Activated CD4-positive, alpha-beta T cell treated with anti-CD3 and anti-CD28 coated beads for 36 hours (primary cell): ENCODE data around the gene MIER1. TPM values are rescaled to one million over a fixed set of nuclear protein-coding genes. Genes with fewer than 3 reads are reported as not detected.

Experiments used
- ATAC-seq: fragments of 200-7000 bp; cut with Tn5 transposase; one replicate; pipeline ENCODE4 v1.10.0; 2021; ENCODE audit warnings: mild to moderate bottlenecking, moderate library complexity
- CTCF ChIA-PET: fragments of 350-600 bp; sonication (Branson Sonifier 250); formaldehyde crosslinking; loops from one replicate; lab custom pipeline; 2021; ENCODE audit warnings: antibody characterized with exemption; lab: Charles Lee
- POLR2A ChIA-PET: fragments of 350-600 bp; sonication (Branson Sonifier 250); formaldehyde crosslinking; loops from one replicate; lab custom pipeline; 2021; ENCODE audit warnings: antibody characterized with exemption, inconsistent platforms; lab: Charles Lee
- DNase-seq: peaks from one replicate; pipeline ENCODE4 v3.0.0-alpha.2; 2020
- H3K27ac Mint-ChIP-seq: one replicate; pipeline ENCODE4 v1.8.0; 2021; ENCODE audit warnings: mixed read lengths
- H3K27me3 Mint-ChIP-seq: one replicate; pipeline ENCODE4 v1.8.0; 2021; ENCODE audit warnings: mixed read lengths
- H3K36me3 Mint-ChIP-seq: one replicate; pipeline ENCODE4 v1.8.0; 2021; ENCODE audit warnings: low read depth, mixed read lengths
- H3K4me1 Mint-ChIP-seq: one replicate; pipeline ENCODE4 v1.8.0; 2021; ENCODE audit warnings: mixed read lengths
- H3K4me3 Mint-ChIP-seq: one replicate; pipeline ENCODE4 v1.8.0; 2021; ENCODE audit warnings: mild to moderate bottlenecking, moderate library complexity, mixed read lengths
- H3K9me3 Mint-ChIP-seq: one replicate; pipeline ENCODE4 v1.8.0; 2021; ENCODE audit warnings: low read depth, mixed read lengths
- intact Hi-C, 2 experiments: fragments of 100-400 bp; cut with DNase I in 1 of 2; cut with micrococcal nuclease in 1 of 2; formaldehyde crosslinking; loops; one replicate each; pipeline versions ENCODE4 v1.14.2 to v1.15.1; 2022 to 2024; cut with DNase I, micrococcal nuclease
- total RNA-seq, 2 experiments: library from RNA; stranded (reverse); gene quantifications; one replicate each; pipeline ENCODE4 v1.2.3, GENCODE V29; 2021

The MIER1 gene
- total RNA-seq, 2 experiments from 2014 or later: 49.7 to 51.5 TPM

DNA sequence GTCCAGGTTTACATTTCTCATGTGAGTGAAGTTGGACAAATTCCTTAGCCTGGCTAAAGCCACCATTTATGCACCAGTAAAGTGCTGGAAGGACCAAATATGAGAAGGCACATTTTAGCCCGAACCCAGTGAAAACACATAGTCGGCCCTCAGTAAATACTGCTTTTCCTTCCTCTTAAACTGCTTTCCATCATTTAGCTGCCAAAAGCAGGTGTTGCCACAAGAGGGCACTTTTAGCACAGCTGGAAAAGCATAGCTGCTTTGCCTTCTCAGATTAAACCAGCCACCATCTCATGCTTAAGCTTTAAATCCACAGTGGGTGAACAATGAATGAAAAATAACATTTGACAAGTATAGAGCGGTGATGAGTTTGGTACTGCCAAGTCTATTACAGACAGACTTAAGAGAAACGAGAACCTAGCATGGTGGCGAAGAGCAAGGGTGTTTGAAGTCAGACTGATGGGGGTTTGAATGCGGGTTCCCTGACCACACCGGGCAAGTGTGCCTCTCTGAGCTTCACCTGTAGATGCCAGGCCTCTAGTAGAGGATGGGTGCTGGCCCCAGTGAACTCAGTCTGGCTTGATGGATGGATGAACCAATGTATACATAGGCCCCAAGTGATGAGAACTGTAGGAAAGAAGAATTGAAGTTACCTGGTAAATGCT, 71.4 kb downstream of the MIER1 start:
- intact Hi-C loops: loop anchor here (1.0 to 5.0 kb wide), 7 partner anchors 56 to 506 kb away; no protein-coding TSS in a partner anchor
- peak overlapping the region; percentile 53 for H3K27ac Mint-ChIP-seq
- ATAC-seq (peak; percentile 79), DNase-seq (peak; percentile 79)
- CTCF ChIA-PET: interaction anchor here (0.6 to 3.5 kb wide), 32 partner anchors 9 to 504 kb away, joined by 3 to 44 read pairs (median 4); no protein-coding TSS in a partner anchor
- peaks cover 3% of the 10 kb centered on the region for H3K36me3 Mint-ChIP-seq
- peaks cover 16% of the 10 kb centered on the region for H3K4me1 Mint-ChIP-seq
- no peaks in the 10 kb centered on the region for H3K9me3 Mint-ChIP-seq
- POLR2A ChIA-PET: interaction anchor here (0.5 to 0.6 kb wide), 2 partner anchors 65 to 264 kb away, joined by 3 read pairs; no protein-coding TSS in a partner anchor
- H3K4me3 Mint-ChIP-seq: no peak overlapping the region
- H3K27me3 Mint-ChIP-seq: no peaks in the 10 kb centered on the region

DNA sequence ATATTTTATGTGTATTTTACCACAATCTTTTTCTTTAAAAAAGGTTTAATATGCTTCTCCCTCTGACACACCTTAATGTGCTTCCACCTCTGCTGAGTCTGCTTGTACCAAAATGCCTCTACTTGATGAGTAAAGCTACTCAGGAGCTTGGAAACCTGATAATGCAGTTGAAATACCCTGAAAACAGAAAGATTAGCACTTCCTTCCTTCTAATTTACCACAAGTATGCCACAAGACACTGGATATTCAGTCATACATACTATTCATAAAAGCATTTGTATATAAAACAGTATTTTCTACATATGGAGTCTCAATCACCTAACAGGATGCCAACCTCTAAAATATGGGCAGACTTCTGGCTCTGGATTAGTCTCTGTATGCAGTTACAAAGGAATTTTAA, 74.2 kb downstream of the MIER1 start:
- Mint-ChIP-seq H3K9me3 (no peaks in the 10 kb centered on the region), H3K36me3 (peaks cover 16% of the 10 kb centered on the region)
- CTCF ChIA-PET: interaction anchor here (0.6 to 2.6 kb wide), 4 partner anchors 15 to 562 kb away, joined by 3 to 12 read pairs (median 6); no protein-coding TSS in a partner anchor

DNA sequence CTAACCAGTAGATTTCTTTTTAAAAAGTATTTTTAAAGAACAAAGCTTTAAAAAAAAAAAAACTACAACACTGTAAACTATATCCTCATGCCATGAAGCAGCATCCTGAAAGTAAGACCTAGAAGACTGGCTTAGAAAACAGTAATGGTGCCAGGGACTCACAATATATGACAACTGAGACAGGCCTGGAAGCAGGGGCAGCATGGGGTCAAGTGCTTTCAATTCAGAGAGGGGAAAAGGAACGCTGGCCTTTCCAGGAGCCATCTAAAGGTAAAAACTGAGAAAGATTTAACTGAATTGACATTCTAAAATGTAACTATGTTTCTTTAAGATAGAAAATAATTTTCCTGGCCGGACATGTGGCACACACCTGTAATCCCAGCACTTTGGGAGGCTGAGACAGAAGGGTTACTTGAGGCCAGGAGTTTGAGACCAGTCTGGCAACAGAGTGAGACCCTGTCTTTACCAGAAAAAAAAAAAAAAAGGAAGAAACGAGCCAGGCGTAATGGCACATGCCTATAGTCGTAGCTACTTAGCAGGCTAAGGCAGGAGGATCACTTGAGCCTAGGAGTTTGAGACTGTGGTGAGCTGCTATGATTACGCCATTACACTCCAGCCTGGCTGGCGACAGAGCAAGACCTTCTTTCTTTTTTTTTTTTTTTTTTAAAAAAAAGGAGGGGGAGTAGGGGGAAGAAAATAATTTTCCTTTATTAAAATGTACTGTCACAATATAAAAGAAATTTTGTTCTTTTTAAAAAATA, 75.0 kb downstream of the MIER1 start:
- peaks cover 20% of the 10 kb centered on the region for H3K4me1 Mint-ChIP-seq
- peaks cover 16% of the 10 kb centered on the region for H3K36me3 Mint-ChIP-seq
- ATAC-seq (no peak), DNase-seq (no peak)
- H3K27ac Mint-ChIP-seq: no peak overlapping the region
- CTCF ChIA-PET: interaction anchor here (0.6 to 2.6 kb wide), 7 partner anchors 14 to 1582 kb away, joined by 3 to 12 read pairs (median 4); no protein-coding TSS in a partner anchor
- intact Hi-C loops: loop anchor here in 1 of 2 experiments (5.0 kb wide), 1 partner anchor 502 kb away; no protein-coding TSS in a partner anchor
- H3K4me3 Mint-ChIP-seq: no peak overlapping the region
- H3K9me3 Mint-ChIP-seq: no peaks in the 10 kb centered on the region
- POLR2A ChIA-PET: no interaction called here
- no peaks in the 10 kb centered on the region for H3K27me3 Mint-ChIP-seq

More for the DNA sequence above, 74.2 kb downstream of the MIER1 start:
- no peaks in the 10 kb centered on the region for H3K27me3 Mint-ChIP-seq
- no peak for DNase-seq
- H3K4me3 Mint-ChIP-seq: no peak overlapping the region
- H3K4me1 Mint-ChIP-seq: peaks cover 20% of the 10 kb centered on the region
- no peak overlapping the region for H3K27ac Mint-ChIP-seq
- peak; percentile 40 for ATAC-seq
- POLR2A ChIA-PET: no interaction called here
- intact Hi-C loops: loop anchor here in 1 of 2 experiments (5.0 kb wide), 1 partner anchor 503 kb away; no protein-coding TSS in a partner anchor

DNA sequence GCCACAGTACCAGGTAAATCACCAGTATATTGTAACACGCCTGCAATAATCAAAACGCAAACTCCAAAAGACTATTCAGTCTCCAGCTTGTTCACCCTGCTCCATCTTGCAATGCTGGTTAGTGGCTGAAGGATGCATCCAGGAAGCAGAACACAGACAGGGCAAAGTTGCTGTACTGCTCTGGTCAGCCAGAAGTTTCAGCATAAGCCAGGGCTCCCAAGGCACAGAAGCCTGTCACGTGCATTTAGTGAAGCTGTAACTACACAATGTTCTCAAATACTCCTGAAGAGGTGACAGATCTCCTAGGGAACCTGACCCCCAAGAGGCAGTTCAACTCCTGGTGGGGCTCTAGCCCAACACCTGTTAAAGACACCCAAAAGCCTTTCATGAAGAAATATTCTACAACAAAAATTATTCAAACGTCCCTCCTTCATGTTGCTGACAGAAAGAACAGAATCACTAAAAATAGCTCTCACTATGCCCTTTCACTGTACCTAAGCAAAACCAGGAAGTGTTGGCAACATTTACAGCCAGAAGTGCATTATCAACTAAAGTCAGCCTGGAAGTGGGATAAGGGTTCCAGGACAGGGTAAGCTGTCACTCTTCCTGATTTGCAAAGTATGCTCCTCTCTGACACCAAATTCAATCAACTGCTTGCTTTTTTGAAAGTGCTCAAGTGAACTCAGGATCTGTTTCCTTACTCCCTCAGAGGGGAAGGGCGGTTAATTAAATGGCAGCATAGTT, 77.1 kb downstream of the MIER1 start:
- Mint-ChIP-seq H3K27me3 (no peaks in the 10 kb centered on the region), H3K4me1 (peaks cover 11% of the 10 kb centered on the region), H3K27ac (no peak overlapping the region), H3K36me3 (peaks cover 16% of the 10 kb centered on the region), H3K9me3 (no peaks in the 10 kb centered on the region), H3K4me3 (no peak overlapping the region)
- intact Hi-C loops: no loop called here
- ATAC-seq: no peak
- no peak for DNase-seq
- ChIA-PET CTCF (interaction anchor here (0.6 to 1.9 kb wide), 4 partner anchors 10 to 210 kb away, joined by 3 to 5 read pairs (median 4); no protein-coding TSS in a partner anchor), POLR2A (interaction anchor here (0.5 kb wide), 1 partner anchor 1295 kb away, joined by 3 read pairs; no protein-coding TSS in a partner anchor)

DNA sequence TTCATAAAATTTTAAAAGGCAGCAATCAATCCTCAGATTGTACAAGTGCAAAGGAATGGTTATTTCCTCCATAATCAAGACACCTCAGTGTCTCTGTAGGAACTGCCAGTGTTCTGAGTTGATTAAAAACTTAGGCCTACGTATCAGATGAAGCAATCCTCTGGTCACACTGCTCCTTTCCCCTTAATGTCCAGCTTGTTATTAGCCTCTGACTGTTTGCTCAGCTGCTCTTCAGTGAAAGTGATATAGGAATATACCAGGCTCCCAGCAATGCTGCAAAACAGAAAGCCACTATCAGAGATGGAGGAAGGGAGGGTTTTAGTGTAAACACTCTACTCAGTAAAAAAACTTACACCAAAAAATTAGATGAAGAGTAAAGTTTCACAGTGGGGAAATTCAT, 79.4 kb downstream of the MIER1 start:
- no peak overlapping the region for H3K27ac Mint-ChIP-seq
- H3K9me3 Mint-ChIP-seq: no peaks in the 10 kb centered on the region
- CTCF ChIA-PET: interaction anchor here (1.6 to 2.6 kb wide), 2 partner anchors 8 to 123 kb away, joined by 3 to 13 read pairs; no protein-coding TSS in a partner anchor
- no peaks in the 10 kb centered on the region for H3K27me3 Mint-ChIP-seq
- ATAC-seq (no peak), DNase-seq (no peak)
- peaks cover 13% of the 10 kb centered on the region for H3K36me3 Mint-ChIP-seq
- POLR2A ChIA-PET: interaction anchor here (0.6 kb wide), 1 partner anchor 23 kb away, joined by 3 read pairs; no protein-coding TSS in a partner anchor
- H3K4me3 Mint-ChIP-seq: no peak overlapping the region
- intact Hi-C loops: no loop called here
- H3K4me1 Mint-ChIP-seq: peaks cover 5% of the 10 kb centered on the region

GRCh38 chr1:67005068-67005467, 80.3 kb downstream of the MIER1 start:
- intact Hi-C loops: no loop called here
- ChIA-PET POLR2A (no interaction called here), CTCF (interaction anchor here (1.6 to 2.6 kb wide), 2 partner anchors 9 to 122 kb away, joined by 3 to 13 read pairs; no protein-coding TSS in a partner anchor)
- ATAC-seq: no peak
- no peaks in the 10 kb centered on the region for H3K9me3 Mint-ChIP-seq
- no peak overlapping the region for H3K4me3 Mint-ChIP-seq
- H3K27ac Mint-ChIP-seq: no peak overlapping the region
- H3K36me3 Mint-ChIP-seq: peaks cover 21% of the 10 kb centered on the region
- DNase-seq: no peak
- H3K27me3 Mint-ChIP-seq: no peaks in the 10 kb centered on the region
- H3K4me1 Mint-ChIP-seq: peaks cover 3% of the 10 kb centered on the region

GRCh38 chr1:67009792-67010191, 85.0 kb downstream of the MIER1 start:
- Mint-ChIP-seq H3K36me3 (peaks cover 31% of the 10 kb centered on the region), H3K27me3 (no peaks in the 10 kb centered on the region), H3K9me3 (no peaks in the 10 kb centered on the region), H3K27ac (no peak overlapping the region), H3K4me3 (no peak overlapping the region), H3K4me1 (peaks cover 6% of the 10 kb centered on the region)
- ATAC-seq (no peak), DNase-seq (no peak)
- CTCF ChIA-PET: interaction anchor here (1.1 kb wide), 1 partner anchor 13 kb away, joined by 3 read pairs; no protein-coding TSS in a partner anchor
- POLR2A ChIA-PET: no interaction called here
- intact Hi-C loops: no loop called here

DNA sequence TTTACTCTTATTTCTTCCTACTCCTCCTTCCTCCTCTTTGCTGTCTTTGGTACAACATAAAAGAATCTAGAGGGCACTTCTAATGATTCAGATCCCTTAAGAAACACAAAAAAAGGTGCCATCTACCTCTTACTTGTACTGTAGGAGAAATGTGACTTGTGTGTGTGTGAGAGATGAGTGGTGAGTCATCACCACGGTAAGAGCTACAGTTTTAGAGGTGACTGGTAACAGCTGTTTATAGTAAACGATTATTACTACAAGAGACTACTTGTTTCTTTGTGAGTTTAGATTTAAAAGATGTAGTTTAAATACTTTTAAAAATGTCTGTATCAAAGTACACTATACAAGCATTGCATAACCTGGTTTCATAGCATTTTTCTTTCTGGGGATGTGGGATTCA, 88.8 kb downstream of the MIER1 start:
- peak overlapping the region; percentile 75 for H3K27ac Mint-ChIP-seq
- peaks cover 42% of the 10 kb centered on the region for H3K36me3 Mint-ChIP-seq
- ATAC-seq (peak; percentile 97), DNase-seq (peak; percentile 14)
- ChIA-PET POLR2A (no interaction called here), CTCF (interaction anchor here (0.6 to 1.6 kb wide), 8 partner anchors 11 to 545 kb away, joined by 3 to 5 read pairs (median 4); no protein-coding TSS in a partner anchor)
- no peaks in the 10 kb centered on the region for H3K27me3 Mint-ChIP-seq
- intact Hi-C loops: no loop called here
- no peaks in the 10 kb centered on the region for H3K9me3 Mint-ChIP-seq
- no peak overlapping the region for H3K4me3 Mint-ChIP-seq
- peaks cover 6% of the 10 kb centered on the region for H3K4me1 Mint-ChIP-seq

DNA sequence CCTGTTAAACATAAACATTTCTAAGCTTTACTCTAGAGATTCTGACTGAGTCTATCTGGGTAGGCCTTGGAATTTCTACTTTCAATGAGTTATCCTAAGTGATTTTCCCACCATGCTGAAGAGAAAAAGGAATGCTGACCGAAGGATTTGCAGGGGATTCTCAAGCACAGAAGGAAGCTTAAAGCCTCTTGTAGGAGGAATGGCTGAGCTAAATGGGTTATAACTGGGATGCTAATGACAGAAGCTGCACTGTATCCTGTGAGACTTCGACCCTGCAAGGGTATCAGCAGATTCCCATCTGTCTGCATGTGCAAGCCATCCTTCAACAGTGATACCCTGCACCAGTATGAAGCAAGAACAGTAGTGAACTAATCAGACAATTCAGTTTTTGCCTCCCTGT, 93.8 kb downstream of the MIER1 start:
- DNase-seq: no peak
- H3K4me1 Mint-ChIP-seq: peaks cover 4% of the 10 kb centered on the region
- H3K36me3 Mint-ChIP-seq: peaks cover 37% of the 10 kb centered on the region
- ChIA-PET POLR2A (no interaction called here), CTCF (interaction anchor here (0.9 kb wide), 1 partner anchor 12 kb away, joined by 3 read pairs; no protein-coding TSS in a partner anchor)
- H3K9me3 Mint-ChIP-seq: no peaks in the 10 kb centered on the region
- intact Hi-C loops: no loop called here
- H3K27ac Mint-ChIP-seq: no peak overlapping the region
- H3K27me3 Mint-ChIP-seq: no peaks in the 10 kb centered on the region
- ATAC-seq: no peak
- H3K4me3 Mint-ChIP-seq: no peak overlapping the region

DNA sequence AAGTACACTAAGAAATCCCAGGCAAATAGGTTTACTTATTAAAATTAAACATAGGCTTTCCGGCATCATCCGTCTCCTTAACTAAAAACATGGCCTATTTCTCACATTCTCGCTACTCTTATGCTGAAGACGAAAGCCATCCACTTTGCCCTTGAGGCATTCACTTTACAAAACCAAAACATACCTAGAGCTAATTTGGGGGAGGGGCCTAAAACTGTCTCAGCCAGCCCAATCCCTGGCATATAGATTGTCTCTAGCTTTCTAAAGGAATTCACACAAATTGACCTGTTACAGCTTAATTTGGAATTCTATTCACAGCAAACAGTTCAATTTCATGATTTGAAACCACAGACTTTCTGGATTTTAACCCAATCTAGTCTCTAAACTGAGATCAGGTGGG, 94.3 kb downstream of the MIER1 start:
- Mint-ChIP-seq H3K4me3 (no peak overlapping the region), H3K9me3 (no peaks in the 10 kb centered on the region), H3K27ac (no peak overlapping the region), H3K4me1 (no peaks in the 10 kb centered on the region), H3K36me3 (peaks cover 36% of the 10 kb centered on the region), H3K27me3 (no peaks in the 10 kb centered on the region)
- ChIA-PET CTCF (interaction anchor here (0.9 kb wide), 2 partner anchors 13 to 94 kb away, joined by 3 read pairs; no protein-coding TSS in a partner anchor), POLR2A (no interaction called here)
- DNase-seq (no peak), ATAC-seq (no peak)
- intact Hi-C loops: no loop called here
